Measurements from ENCODE around the gene HEY2. TPM values are rescaled to one million over a fixed set of nuclear protein-coding genes. Genes with fewer than 3 reads are reported as not detected.

HEY2 gene
- total and polyA plus RNA-seq, 2 donors (not counting 1 experiment from before 2014, with no cell fraction given): 0.12 TPM; not detected in 1

DNA sequence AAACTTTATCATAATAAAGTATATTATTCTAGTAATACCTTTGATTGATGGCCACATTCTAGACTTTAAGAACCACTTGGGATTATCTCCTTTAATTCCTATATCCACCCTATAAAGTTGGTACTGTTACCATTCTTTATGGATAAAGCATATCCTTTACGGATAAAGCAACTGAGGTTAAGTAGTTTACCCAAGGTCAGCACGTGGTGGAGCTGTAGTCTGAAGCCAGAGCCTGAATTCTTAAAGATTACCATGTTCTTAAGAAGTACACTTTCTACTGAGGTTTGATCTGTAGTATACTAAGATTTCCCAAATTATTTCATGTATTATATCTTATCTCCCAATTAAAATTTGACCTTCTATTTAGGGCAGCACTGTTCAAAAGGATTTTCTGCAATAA, 38.4 kb downstream of the HEY2 start:
- no peak overlapping the region for H2AFZ ChIP-seq (ENCODE audit: insufficient read depth, low read depth, low read length, poor library complexity, severe bottlenecking)
- intact Hi-C loops (cut with micrococcal nuclease): no loop called here
- WGBS (ENCODE audit: insufficient coverage): no CpG with 5 or more reads among the region's 2 CpGs
- H3K27me3 ChIP-seq (replicated peaks in 1 of 4; ENCODE audit: control extremely low read depth in 1 of 4, control insufficient read depth in 3 of 4, insufficient read depth in 4 of 4, low read length in 3 of 4): no peaks in the 10 kb centered on the region
- H3K79me2 ChIP-seq (ENCODE audit: control insufficient read depth, insufficient read depth, low read length): peaks cover 16% of the 10 kb centered on the region
- ChIA-PET CTCF (interaction anchor here (1.0 to 10.4 kb wide), 5 partner anchors 11 to 199 kb away, joined by 3 to 130 read pairs (median 7); partner anchors contain the start of genes HINT3 and TRMT11), POLR2A (interaction anchor here (0.7 kb wide), 1 partner anchor 67 kb away, joined by 3 read pairs; no protein-coding TSS in a partner anchor)
- peak overlapping the region; percentile 63 for H3K27ac Mint-ChIP-seq
- ATAC-seq (ENCODE audit: low read depth): no peak
- H4K20me1 ChIP-seq (ENCODE audit: control insufficient read depth, insufficient read depth, low read length, poor library complexity, severe bottlenecking): peaks cover 6% of the 10 kb centered on the region
- H3K9me3 ChIP-seq (ENCODE audit: control extremely low read depth in 1 of 3, control insufficient read depth in 2 of 3, insufficient read depth in 1 of 3, low read length in 2 of 3): no peaks in the 10 kb centered on the region
- no peak overlapping the region for H3K4me3 Mint-ChIP-seq
- no peaks in the 10 kb centered on the region for H3K36me3 ChIP-seq (replicated peaks in 1 of 2; ENCODE audit: control extremely low read depth in 1 of 2, control insufficient read depth in 1 of 2, extremely low read depth in 1 of 2, insufficient read depth in 2 of 2, low read length in 1 of 2)
- peaks cover 20 to 30% of the 10 kb centered on the region in 2 donors for H3K4me1 ChIP-seq (ENCODE audit: control insufficient read depth in 2 of 2, insufficient read depth in 2 of 2, low read length in 2 of 2)
- no peak overlapping the region for H3K4me2 ChIP-seq (replicated peaks; ENCODE audit: low read depth, low read length, poor library complexity, severe bottlenecking)
- H3K9ac ChIP-seq (ENCODE audit: low read length): no peak overlapping the region
- no peaks in the 10 kb centered on the region for H3K9me3 Mint-ChIP-seq (ENCODE audit: insufficient read depth)
- no peaks in the 10 kb centered on the region for H3K27me3 Mint-ChIP-seq
- peaks cover 31% of the 10 kb centered on the region for H3K4me1 Mint-ChIP-seq
- no peak overlapping the region for H3K4me3 ChIP-seq (ENCODE audit: control extremely low read depth in 1 of 5, extremely low read depth in 1 of 5, insufficient read depth in 1 of 5, low read depth in 2 of 5, low read length in 4 of 5)
- H3K27ac ChIP-seq (ENCODE audit: low read length in 2 of 2): no peak overlapping the region
- no peak for DNase-seq
- no peak for TF ChIP-seq EZH2 (IDR thresholded peaks at IDR 0.05; ENCODE audit: borderline replicate concordance, insufficient read depth, low read depth, low read length, poor library complexity, severe bottlenecking)
- TF ChIP-seq, protein P1, sequence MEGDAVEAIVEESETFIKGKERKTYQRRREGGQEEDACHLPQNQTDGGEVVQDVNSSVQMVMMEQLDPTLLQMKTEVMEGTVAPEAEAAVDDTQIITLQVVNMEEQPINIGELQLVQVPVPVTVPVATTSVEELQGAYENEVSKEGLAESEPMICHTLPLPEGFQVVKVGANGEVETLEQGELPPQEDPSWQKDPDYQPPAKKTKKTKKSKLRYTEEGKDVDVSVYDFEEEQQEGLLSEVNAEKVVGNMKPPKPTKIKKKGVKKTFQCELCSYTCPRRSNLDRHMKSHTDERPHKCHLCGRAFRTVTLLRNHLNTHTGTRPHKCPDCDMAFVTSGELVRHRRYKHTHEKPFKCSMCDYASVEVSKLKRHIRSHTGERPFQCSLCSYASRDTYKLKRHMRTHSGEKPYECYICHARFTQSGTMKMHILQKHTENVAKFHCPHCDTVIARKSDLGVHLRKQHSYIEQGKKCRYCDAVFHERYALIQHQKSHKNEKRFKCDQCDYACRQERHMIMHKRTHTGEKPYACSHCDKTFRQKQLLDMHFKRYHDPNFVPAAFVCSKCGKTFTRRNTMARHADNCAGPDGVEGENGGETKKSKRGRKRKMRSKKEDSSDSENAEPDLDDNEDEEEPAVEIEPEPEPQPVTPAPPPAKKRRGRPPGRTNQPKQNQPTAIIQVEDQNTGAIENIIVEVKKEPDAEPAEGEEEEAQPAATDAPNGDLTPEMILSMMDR (IDR thresholded peaks at IDR 0.05): no peak

DNA sequence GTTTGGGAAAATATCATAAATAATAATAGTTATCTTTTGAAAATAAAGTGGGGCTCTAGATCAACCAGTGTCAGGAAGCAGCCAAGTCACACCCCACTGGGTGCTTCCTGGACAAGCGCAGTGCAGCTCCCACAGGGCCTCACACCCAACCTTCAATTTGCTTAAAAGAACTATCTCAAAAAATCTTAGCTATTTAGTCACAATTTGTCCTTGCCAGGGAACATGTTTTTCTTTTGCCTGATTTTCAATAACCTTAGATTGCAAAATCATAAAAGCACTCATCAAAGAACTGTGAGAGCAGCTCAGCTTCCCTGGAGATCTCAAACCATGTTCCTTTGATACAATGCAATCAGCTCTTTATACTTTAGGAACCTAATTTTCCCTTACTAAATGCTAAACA, 39.7 kb downstream of the HEY2 start:
- ChIA-PET CTCF (interaction anchor here (0.9 to 10.4 kb wide), 7 partner anchors 8 to 475 kb away, joined by 3 to 130 read pairs (median 21); partner anchors contain the start of gene HINT3), POLR2A (interaction anchor here (3.1 to 3.5 kb wide), 2 partner anchors 8 to 168 kb away, joined by 22 to 59 read pairs; partner anchors contain the start of gene HINT3)
- no peak for ATAC-seq (ENCODE audit: low read depth)
- no peaks in the 10 kb centered on the region for H3K9me3 ChIP-seq (ENCODE audit: control extremely low read depth in 1 of 3, control insufficient read depth in 2 of 3, insufficient read depth in 1 of 3, low read length in 2 of 3)
- Mint-ChIP-seq H3K9me3 (ENCODE audit: insufficient read depth) (no peaks in the 10 kb centered on the region), H3K4me3 (peak overlapping the region; percentile 93), H3K4me1 (peaks cover 43% of the 10 kb centered on the region), H3K27me3 (no peaks in the 10 kb centered on the region), H3K27ac (peak overlapping the region; percentile 99)
- H3K9ac ChIP-seq (ENCODE audit: low read length): peak overlapping the region; percentile 89
- peaks cover 6% of the 10 kb centered on the region for H4K20me1 ChIP-seq (ENCODE audit: control insufficient read depth, insufficient read depth, low read length, poor library complexity, severe bottlenecking)
- peaks cover 20 to 30% of the 10 kb centered on the region in 2 donors for H3K4me1 ChIP-seq (ENCODE audit: control insufficient read depth in 2 of 2, insufficient read depth in 2 of 2, low read length in 2 of 2)
- H3K27me3 ChIP-seq (replicated peaks in 1 of 4; ENCODE audit: control extremely low read depth in 1 of 4, control insufficient read depth in 3 of 4, insufficient read depth in 4 of 4, low read length in 3 of 4): no peaks in the 10 kb centered on the region
- H3K4me3 ChIP-seq (ENCODE audit: control extremely low read depth in 1 of 5, extremely low read depth in 1 of 5, insufficient read depth in 1 of 5, low read depth in 2 of 5, low read length in 4 of 5): peak overlapping the region in 1 of 5 experiments; percentile 6
- H3K79me2 ChIP-seq (ENCODE audit: control insufficient read depth, insufficient read depth, low read length): peaks cover 27% of the 10 kb centered on the region
- peak overlapping the region; percentile 95 for H3K4me2 ChIP-seq (replicated peaks; ENCODE audit: low read depth, low read length, poor library complexity, severe bottlenecking)
- H2AFZ ChIP-seq (ENCODE audit: insufficient read depth, low read depth, low read length, poor library complexity, severe bottlenecking): peak overlapping the region; percentile 90
- H3K36me3 ChIP-seq (replicated peaks in 1 of 2; ENCODE audit: control extremely low read depth in 1 of 2, control insufficient read depth in 1 of 2, extremely low read depth in 1 of 2, insufficient read depth in 2 of 2, low read length in 1 of 2): no peaks in the 10 kb centered on the region
- peak overlapping the region; percentile 70 to 85 for H3K27ac ChIP-seq (ENCODE audit: low read length in 2 of 2)
- TF ChIP-seq, protein P1 (IDR thresholded peaks at IDR 0.05): no peak
- 0% methylated on average over 1 of the region's 1 CpG for WGBS (ENCODE audit: insufficient coverage)
- DNase-seq: no peak
- intact Hi-C loops (cut with micrococcal nuclease): no loop called here
